ENCODE data around the gene DNAJC17. TPM values are rescaled to one million over a fixed set of nuclear protein-coding genes. Genes with fewer than 3 reads are reported as not detected.

DNAJC17 gene
- total and polyA plus RNA-seq, 2 of the 13 experiments (the other 11 are each of a cell fraction or from before 2014, with no cell fraction given) = 22.2 to 26.5 TPM

DNA sequence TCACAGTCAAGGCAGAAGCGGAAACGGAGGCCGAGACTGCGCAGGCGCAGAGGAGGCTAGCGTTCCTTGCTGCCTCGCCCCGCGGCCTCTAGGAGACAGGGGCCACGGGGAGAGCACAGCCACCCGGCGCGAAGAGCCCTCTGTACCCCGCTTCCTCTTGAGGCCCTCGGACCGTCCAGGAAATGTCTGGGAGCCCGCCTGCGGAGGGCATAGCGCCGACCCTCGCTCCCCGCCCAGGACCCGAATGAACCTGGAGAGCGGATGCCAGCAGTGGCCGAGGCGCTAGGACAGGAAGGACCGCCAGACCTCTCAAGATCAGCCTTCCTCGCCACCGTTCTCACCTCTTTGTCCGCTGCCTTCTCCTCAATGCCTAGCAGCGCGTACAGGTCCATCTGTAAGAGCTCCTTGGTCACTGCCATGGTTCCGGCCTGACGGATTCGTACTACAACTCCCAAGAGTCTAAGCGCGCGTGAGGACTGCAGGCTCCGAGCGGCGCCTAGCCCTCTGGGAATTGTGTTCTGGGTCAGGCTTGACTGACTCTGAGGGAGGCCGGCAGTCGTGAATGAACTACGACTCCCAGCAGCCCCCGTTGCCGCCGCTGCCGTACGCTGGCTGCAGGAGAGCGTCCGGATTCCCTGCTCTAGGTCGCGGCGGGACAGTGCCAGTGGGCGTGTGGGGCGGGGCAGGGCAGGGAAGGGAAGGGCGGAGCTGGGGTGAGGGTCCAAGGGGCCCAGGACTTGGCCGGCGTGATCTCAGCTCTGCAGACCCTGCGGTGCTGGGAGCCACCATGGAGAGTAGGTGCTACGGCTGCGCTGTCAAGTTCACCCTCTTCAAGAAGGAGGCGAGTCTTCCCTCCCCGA, at the start of gene DNAJC17, which contains the start of gene ZFYVE19 (continued):
- TF ChIP-seq, protein P1, sequence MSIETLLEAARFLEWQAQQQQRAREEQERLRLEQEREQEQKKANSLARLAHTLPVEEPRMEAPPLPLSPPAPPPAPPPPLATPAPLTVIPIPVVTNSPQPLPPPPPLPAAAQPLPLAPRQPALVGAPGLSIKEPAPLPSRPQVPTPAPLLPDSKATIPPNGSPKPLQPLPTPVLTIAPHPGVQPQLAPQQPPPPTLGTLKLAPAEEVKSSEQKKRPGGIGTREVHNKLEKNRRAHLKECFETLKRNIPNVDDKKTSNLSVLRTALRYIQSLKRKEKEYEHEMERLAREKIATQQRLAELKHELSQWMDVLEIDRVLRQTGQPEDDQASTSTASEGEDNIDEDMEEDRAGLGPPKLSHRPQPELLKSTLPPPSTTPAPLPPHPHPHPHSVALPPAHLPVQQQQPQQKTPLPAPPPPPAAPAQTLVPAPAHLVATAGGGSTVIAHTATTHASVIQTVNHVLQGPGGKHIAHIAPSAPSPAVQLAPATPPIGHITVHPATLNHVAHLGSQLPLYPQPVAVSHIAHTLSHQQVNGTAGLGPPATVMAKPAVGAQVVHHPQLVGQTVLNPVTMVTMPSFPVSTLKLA (IDR thresholded peaks at IDR 0.05) = 0 out of 2 replicates have a peak, but pooled peaks have one; percentile 2
- TF ChIP-seq, protein P2, sequence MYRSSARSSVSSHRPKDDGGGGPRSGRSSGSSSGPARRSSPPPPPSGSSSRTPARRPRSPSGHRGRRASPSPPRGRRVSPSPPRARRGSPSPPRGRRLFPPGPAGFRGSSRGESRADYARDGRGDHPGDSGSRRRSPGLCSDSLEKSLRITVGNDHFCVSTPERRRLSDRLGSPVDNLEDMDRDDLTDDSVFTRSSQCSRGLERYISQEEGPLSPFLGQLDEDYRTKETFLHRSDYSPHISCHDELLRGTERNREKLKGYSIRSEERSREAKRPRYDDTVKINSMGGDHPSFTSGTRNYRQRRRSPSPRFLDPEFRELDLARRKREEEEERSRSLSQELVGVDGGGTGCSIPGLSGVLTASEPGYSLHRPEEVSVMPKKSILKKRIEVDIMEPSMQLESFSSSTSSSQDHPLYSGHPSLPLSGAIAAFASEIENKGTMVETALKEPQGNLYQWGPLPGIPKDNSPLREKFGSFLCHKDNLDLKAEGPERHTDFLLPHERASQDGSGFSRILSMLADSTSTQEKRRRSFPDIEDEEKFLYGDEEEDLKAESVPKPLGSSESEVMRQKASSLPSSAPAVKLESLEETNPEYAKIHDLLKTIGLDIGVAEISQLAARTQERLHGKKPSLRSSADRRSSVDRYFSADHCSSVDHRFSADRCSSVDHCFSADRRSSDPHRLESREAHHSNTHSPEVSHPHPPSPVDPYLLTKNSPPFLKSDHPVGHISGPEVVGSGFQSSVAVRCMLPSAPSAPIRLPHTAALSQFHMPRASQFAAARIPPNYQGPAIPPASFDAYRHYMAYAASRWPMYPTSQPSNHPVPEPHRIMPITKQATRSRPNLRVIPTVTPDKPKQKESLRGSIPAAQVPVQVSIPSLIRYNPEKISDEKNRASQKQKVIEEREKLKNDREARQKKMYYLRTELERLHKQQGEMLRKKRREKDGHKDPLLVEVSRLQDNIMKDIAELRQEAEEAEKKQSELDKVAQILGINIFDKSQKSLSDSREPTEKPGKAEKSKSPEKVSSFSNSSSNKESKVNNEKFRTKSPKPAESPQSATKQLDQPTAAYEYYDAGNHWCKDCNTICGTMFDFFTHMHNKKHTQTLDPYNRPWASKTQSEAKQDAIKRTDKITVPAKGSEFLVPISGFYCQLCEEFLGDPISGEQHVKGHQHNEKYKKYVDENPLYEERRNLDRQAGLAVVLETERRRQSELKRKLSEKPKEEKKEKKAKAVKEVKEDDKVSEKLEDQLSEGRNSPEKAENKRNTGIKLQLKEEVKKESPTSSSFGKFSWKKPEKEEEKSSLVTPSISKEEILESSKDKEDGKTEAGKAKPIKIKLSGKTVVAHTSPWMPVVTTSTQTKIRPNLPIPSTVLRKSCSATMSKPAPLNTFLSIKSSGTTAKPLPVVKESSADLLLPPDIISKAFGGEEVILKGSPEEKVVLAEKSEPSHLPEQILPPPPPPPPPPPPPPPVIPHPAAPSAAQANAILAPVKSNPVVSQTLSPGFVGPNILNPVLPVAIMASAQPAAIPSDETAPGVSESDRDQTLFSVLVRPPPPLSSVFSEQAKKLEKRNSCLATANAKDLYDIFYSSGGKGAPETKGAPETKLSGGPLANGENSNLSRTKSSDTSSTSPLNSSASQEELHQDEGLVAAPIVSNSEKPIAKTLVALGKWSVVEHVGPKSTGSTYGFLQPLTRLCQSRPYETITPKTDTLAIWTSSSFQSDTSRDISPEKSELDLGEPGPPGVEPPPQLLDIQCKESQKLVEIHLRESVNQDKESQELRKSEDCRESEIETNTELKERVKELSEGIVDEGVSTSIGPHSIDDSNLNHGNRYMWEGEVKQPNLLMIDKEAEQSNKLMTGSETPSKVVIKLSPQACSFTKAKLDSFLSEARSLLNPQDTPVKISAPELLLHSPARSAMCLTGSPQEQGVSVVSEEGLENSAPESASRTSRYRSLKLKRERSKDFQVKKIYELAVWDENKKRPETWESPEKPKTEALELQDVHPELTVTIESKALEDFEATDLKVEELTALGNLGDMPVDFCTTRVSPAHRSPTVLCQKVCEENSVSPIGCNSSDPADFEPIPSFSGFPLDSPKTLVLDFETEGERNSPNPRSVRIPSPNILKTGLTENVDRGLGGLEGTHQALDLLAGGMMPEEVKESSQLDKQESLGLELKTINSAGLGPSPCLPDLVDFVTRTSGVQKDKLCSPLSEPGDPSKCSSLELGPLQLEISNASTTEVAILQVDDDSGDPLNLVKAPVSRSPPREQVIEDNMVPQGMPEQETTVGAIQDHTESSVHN (CRISPR knock-in tag; IDR thresholded peaks at IDR 0.05) = peak; percentile 81; the same call in 1 of the 2 replicates
- no peak for TF ChIP-seq TBP (CRISPR knock-in tag; IDR thresholded peaks at IDR 0.05)
- peak; percentile 53; the same call in 1 of the 2 replicates for TF ChIP-seq KDM3A (CRISPR knock-in tag; IDR thresholded peaks at IDR 0.05; ENCODE audit: low read depth)
- TF ChIP-seq ZNF761 (CRISPR knock-in tag; conservative IDR thresholded peaks at IDR 0.05) = peak; percentile 47; the same call in 1 of the 2 replicates
- TF ChIP-seq CBFB (CRISPR knock-in tag; IDR thresholded peaks at IDR 0.05) = 0 out of 2 replicates have a peak, but pooled peaks have one; percentile 14
- peak; percentile 56 for TF ChIP-seq HDAC2 (CRISPR knock-in tag; IDR thresholded peaks at IDR 0.05)
- TF ChIP-seq ZNF746 (CRISPR knock-in tag; IDR thresholded peaks at IDR 0.05) = no peak
- TF ChIP-seq SMC3 (IDR thresholded peaks at IDR 0.05; ENCODE audit: low read length) = no peak
- TF ChIP-seq RXRB (CRISPR knock-in tag; IDR thresholded peaks at IDR 0.05; ENCODE audit: borderline replicate concordance) = no peak; the same call in 1 of the 2 replicates
- TF ChIP-seq, protein P3, sequence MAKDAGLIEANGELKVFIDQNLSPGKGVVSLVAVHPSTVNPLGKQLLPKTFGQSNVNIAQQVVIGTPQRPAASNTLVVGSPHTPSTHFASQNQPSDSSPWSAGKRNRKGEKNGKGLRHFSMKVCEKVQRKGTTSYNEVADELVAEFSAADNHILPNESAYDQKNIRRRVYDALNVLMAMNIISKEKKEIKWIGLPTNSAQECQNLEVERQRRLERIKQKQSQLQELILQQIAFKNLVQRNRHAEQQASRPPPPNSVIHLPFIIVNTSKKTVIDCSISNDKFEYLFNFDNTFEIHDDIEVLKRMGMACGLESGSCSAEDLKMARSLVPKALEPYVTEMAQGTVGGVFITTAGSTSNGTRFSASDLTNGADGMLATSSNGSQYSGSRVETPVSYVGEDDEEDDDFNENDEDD (CRISPR knock-in tag; IDR thresholded peaks at IDR 0.05; ENCODE audit: borderline replicate concordance) = peak; percentile 78; the same call in 1 of the 2 replicates
- TF ChIP-seq RARG (CRISPR knock-in tag; IDR thresholded peaks at IDR 0.05; ENCODE audit: low read depth) = no peak
- no peak for TF ChIP-seq RFX3 (CRISPR knock-in tag; IDR thresholded peaks at IDR 0.05)
- TF ChIP-seq ZNF350 (CRISPR knock-in tag; IDR thresholded peaks at IDR 0.05; ENCODE audit: borderline replicate concordance, low read depth) = peak; percentile 90
- TF ChIP-seq ZNF773 (CRISPR knock-in tag; IDR thresholded peaks at IDR 0.05; ENCODE audit: borderline replicate concordance) = 0 out of 2 replicates have a peak, but pooled peaks have one; percentile 43
- TF ChIP-seq ZNF749 (CRISPR knock-in tag; IDR thresholded peaks at IDR 0.05; ENCODE audit: borderline replicate concordance) = no peak; the same call in 1 of the 2 replicates
- TF ChIP-seq ZNF501 (CRISPR knock-in tag; IDR thresholded peaks at IDR 0.05) = peak; percentile 36

All from HepG2 (cell line).